Measurements from ENCODE around the gene CSNK1G2. TPM values are rescaled to one million over a fixed set of nuclear protein-coding genes. Genes with fewer than 3 reads are reported as not detected.

The CSNK1G2 gene
- total RNA-seq: 51.7 and 55.2 TPM in 2 replicates

GRCh38 chr19:1941146-1942077 lies at the start of gene CSNK1G2:
TSS of gene CSNK1G2 (plus strand) at chr19:1941172. CDS start at chr19:1969773, 28,601 bp downstream.

DNA sequence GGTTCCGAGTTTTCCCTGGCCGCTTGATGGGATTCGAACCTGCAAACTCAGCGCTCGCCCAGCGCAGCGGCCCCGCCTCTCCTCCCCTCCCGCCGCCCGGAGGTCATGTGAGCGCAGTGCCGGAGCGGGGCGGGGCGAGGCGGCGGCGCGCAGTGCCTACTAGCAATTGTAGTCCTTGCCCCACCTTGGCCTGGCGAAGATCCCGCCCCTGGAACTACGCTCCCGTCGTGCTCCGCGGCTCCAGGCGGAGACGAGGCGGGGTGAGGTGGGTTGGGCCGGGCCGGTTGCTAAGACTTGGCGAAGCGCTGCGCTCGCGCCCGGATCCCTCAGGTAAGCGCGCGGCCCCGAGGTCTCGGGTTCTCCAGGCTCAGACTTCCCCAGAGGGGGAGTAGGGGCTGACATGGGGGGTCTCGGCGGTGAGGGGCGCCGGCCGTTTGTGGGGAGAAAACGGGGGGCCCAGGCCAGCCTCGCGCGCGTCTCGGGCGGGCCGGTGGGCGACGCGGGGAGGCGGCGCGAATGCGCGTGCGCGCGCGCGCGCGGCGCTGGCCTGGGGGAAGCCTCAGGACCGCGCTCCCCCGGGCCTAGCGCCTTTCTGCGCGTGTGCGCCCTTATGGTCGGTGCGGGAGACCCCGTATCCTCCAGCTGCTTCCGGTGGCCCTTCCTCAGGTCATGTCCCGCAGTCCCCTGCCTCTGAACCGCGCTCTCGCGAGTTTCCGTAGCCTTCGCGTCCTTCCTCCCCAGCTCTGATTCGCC lies 35.7 kb upstream of the CSNK1G2 start, which contains the start of the genes ADAT3 and SCAMP4:
TSS of gene ADAT3 (plus strand) at position 290 of the 753 bp plus-strand sequence. CDS start 6,649 bp downstream, outside the sequence.
TSS of gene SCAMP4 (plus strand) at position 290 of the 753 bp plus-strand sequence. CDS start 9,621 bp downstream, outside the sequence.

GRCh38 chr19:2015608-2015950 lies 74.6 kb downstream of the CSNK1G2 start, which contains the start of gene BTBD2:
TSS of gene BTBD2 (minus strand) at chr19:2015714. CDS start at chr19:2015703, 11 bp downstream.

Other genes starting within 250 kb of the CSNK1G2 start
- not detected in 2 replicates for gene ONECUT3, start 187.7 kb upstream of the CSNK1G2 start, total RNA-seq
- 1.6 and 2.7 TPM in 2 replicates for gene ATP8B3, start 128.9 kb upstream of the CSNK1G2 start, total RNA-seq
- 4.6 and 6.7 TPM in 2 replicates for gene REXO1, start 92.7 kb upstream of the CSNK1G2 start, total RNA-seq
- 3.2 and 3.5 TPM in 2 replicates for gene KLF16, start 77.6 kb upstream of the CSNK1G2 start, total RNA-seq
- gene ABHD17A, start 55.7 kb upstream of the CSNK1G2 start, total RNA-seq: 83.9 and 92.3 TPM in 2 replicates
- gene ADAT3, start 35.8 kb upstream of the CSNK1G2 start, total RNA-seq: 1.5 and 1.7 TPM in 2 replicates
- gene SCAMP4, start 35.8 kb upstream of the CSNK1G2 start, total RNA-seq: 22.3 and 25.5 TPM in 2 replicates
- 31.4 and 42.0 TPM in 2 replicates for gene BTBD2, start 74.5 kb downstream of the CSNK1G2 start, total RNA-seq
- 39.2 and 41.1 TPM in 2 replicates for gene MKNK2, start 110.1 kb downstream of the CSNK1G2 start, total RNA-seq
- gene MOB3A, start 155.2 kb downstream of the CSNK1G2 start, total RNA-seq: 14.5 and 16.8 TPM in 2 replicates
- 1.4 and 1.6 TPM in 2 replicates for gene IZUMO4, start 155.7 kb downstream of the CSNK1G2 start, total RNA-seq
- gene AP3D1, start 210.4 kb downstream of the CSNK1G2 start, total RNA-seq: 102 and 105 TPM in 2 replicates
- 7.0 and 7.8 TPM in 2 replicates for gene DOT1L, start 222.8 kb downstream of the CSNK1G2 start, total RNA-seq

Data from aortic smooth muscle cell (primary cell).